Activated CD8-positive, alpha-beta T cell treated with anti-CD3 and anti-CD28 coated beads for 36 hours (primary cell): ENCODE results near the gene CTSL. TPM values are rescaled to one million over a fixed set of nuclear protein-coding genes. Genes with fewer than 3 reads are reported as not detected.

ENCODE experiments used
- ATAC-seq: fragments of 200-7000 bp; cut with Tn5 transposase; one replicate; pipeline ENCODE4 v1.10.0; 2021; ENCODE audit warnings: mild to moderate bottlenecking, moderate library complexity
- CTCF ChIA-PET: fragments of 350-600 bp; sonication (Branson Sonifier 250); formaldehyde crosslinking; loops from one replicate; lab custom pipeline; 2021; ENCODE audit warnings: antibody characterized with exemption; lab: Charles Lee
- POLR2A ChIA-PET: fragments of 350-600 bp; sonication (Branson Sonifier 250); formaldehyde crosslinking; loops from one replicate; lab custom pipeline; 2021; ENCODE audit warnings: antibody characterized with exemption; lab: Charles Lee
- DNase-seq: peaks from one replicate; pipeline ENCODE4 v3.0.0-alpha.2; 2020
- H3K27ac Mint-ChIP-seq: one replicate; pipeline ENCODE4 v1.8.0; 2021; ENCODE audit warnings: mild to moderate bottlenecking, mixed read lengths
- H3K27me3 Mint-ChIP-seq: one replicate; pipeline ENCODE4 v1.8.0; 2021; ENCODE audit warnings: mixed read lengths
- H3K36me3 Mint-ChIP-seq: one replicate; pipeline ENCODE4 v1.8.0; 2021; ENCODE audit warnings: low read depth, mixed read lengths
- H3K4me1 Mint-ChIP-seq: one replicate; pipeline ENCODE4 v1.8.0; 2021; ENCODE audit warnings: low read depth, mixed read lengths
- H3K4me3 Mint-ChIP-seq: one replicate; pipeline ENCODE4 v1.8.0; 2021; ENCODE audit warnings: mild to moderate bottlenecking, moderate library complexity, mixed read lengths
- H3K9me3 Mint-ChIP-seq: one replicate; pipeline ENCODE4 v1.8.0; 2021; ENCODE audit warnings: mixed read lengths
- CTCF ChIP-seq: fragments of 200-600 bp; IDR thresholded peaks from one replicate; pipeline ENCODE4 v1.8.0; 2022; ENCODE audit warnings: antibody characterized with exemption, mild to moderate bottlenecking
- intact Hi-C: fragments of 100-400 bp; cut with micrococcal nuclease; formaldehyde crosslinking; loops from one replicate; pipeline ENCODE4 v1.10.0; 2022
- total RNA-seq, 2 experiments: library from RNA; stranded (reverse); gene quantifications; one replicate each; pipeline ENCODE4 v1.2.3, GENCODE V29; 2021

The CTSL gene
- total RNA-seq, 2 experiments from 2014 or later = 0.36 to 0.58 TPM

- Mint-ChIP-seq H3K36me3 (peaks cover 2% of the 10 kb centered on the region), H3K9me3 (peaks cover 15% of the 10 kb centered on the region), H3K4me1 (no peaks in the 10 kb centered on the region), H3K27ac (no peak overlapping the region), H3K4me3 (no peak overlapping the region), H3K27me3 (no peaks in the 10 kb centered on the region)
- no peak for DNase-seq
- POLR2A ChIA-PET = no interaction called here
- intact Hi-C loops = no loop called here
- no peak for ATAC-seq
- no peak for TF ChIP-seq CTCF
- CTCF ChIA-PET = no interaction called here
Observed at GRCh38 chr9:87694236-87694755, 31.6 kb upstream of the CTSL start.

- Mint-ChIP-seq H3K9me3 (peaks cover 15% of the 10 kb centered on the region), H3K27me3 (no peaks in the 10 kb centered on the region), H3K27ac (no peak overlapping the region), H3K4me1 (no peaks in the 10 kb centered on the region), H3K4me3 (no peak overlapping the region), H3K36me3 (peaks cover 2% of the 10 kb centered on the region)
- ATAC-seq (no peak), DNase-seq (no peak)
- ChIA-PET CTCF (no interaction called here), POLR2A (no interaction called here)
- TF ChIP-seq CTCF = no peak
- intact Hi-C loops = no loop called here
Observed at GRCh38 chr9:87695523-87695922, 30.4 kb upstream of the CTSL start.

GRCh38 chr9:87696641-87697040 is 29.3 kb upstream of the CTSL start:
- ChIA-PET POLR2A (no interaction called here), CTCF (no interaction called here)
- Mint-ChIP-seq H3K4me3 (no peak overlapping the region), H3K27me3 (no peaks in the 10 kb centered on the region), H3K9me3 (peaks cover 15% of the 10 kb centered on the region), H3K36me3 (peaks cover 2% of the 10 kb centered on the region), H3K4me1 (no peaks in the 10 kb centered on the region), H3K27ac (no peak overlapping the region)
- TF ChIP-seq CTCF = no peak
- DNase-seq (no peak), ATAC-seq (no peak)
- intact Hi-C loops = no loop called here

GRCh38 chr9:87698069-87698809 is 27.7 kb upstream of the CTSL start:
- no peak for TF ChIP-seq CTCF
- peaks cover 5% of the 10 kb centered on the region for H3K4me1 Mint-ChIP-seq
- intact Hi-C loops = no loop called here
- ChIA-PET CTCF (no interaction called here), POLR2A (no interaction called here)
- peaks cover 11% of the 10 kb centered on the region for H3K9me3 Mint-ChIP-seq
- H3K27ac Mint-ChIP-seq = no peak overlapping the region
- DNase-seq (no peak), ATAC-seq (no peak)
- peaks cover 2% of the 10 kb centered on the region for H3K27me3 Mint-ChIP-seq
- H3K36me3 Mint-ChIP-seq = peaks cover 2% of the 10 kb centered on the region
- H3K4me3 Mint-ChIP-seq = no peak overlapping the region

GRCh38 chr9:87699835-87700234 is 26.1 kb upstream of the CTSL start:
- ATAC-seq = no peak

More at GRCh38 chr9:87699835-87700234, 26.1 kb upstream of the CTSL start:
- no peaks in the 10 kb centered on the region for H3K36me3 Mint-ChIP-seq
- CTCF ChIA-PET = no interaction called here
- peaks cover 2% of the 10 kb centered on the region for H3K9me3 Mint-ChIP-seq
- H3K4me1 Mint-ChIP-seq = peaks cover 5% of the 10 kb centered on the region
- POLR2A ChIA-PET = no interaction called here
- TF ChIP-seq CTCF = no peak
- intact Hi-C loops = no loop called here
- DNase-seq = no peak
- H3K27me3 Mint-ChIP-seq = peaks cover 2% of the 10 kb centered on the region
- H3K4me3 Mint-ChIP-seq = no peak overlapping the region
- no peak overlapping the region for H3K27ac Mint-ChIP-seq
